Breast epithelium (tissue), 4 donors: ENCODE data around the gene MMRN1. TPM values are rescaled to one million over a fixed set of nuclear protein-coding genes. Genes with fewer than 3 reads are reported as not detected.

Experiments used
- DNase-seq, 2 donors: peaks; one replicate each; pipeline ENCODE4 v3.0.0-alpha.2; 2019; ENCODE audit warnings: low spot score in 2 of 2
- H3K27ac ChIP-seq, 2 donors: fragments of 200-600 bp; sonication (generic) in 1 of 2; one replicate each; pipeline ENCODE4 v1.5.1; 2016 to 2019; ENCODE audit warnings: mild to moderate bottlenecking in 1 of 2
- H3K27me3 ChIP-seq, 2 donors: fragments of 200-600 bp; sonication (generic) in 1 of 2; one replicate each; pipeline versions ENCODE4 v1.5.1 to v1.6.0; 2017 to 2019; ENCODE audit warnings: control low read depth in 1 of 2, mild to moderate bottlenecking in 1 of 2
- H3K36me3 ChIP-seq: fragments of 200-600 bp; one replicate; pipeline ENCODE4 v1.5.1; 2019
- H3K4me1 ChIP-seq, 2 donors: fragments of 200-600 bp; sonication (generic); one replicate each; pipeline ENCODE4 v1.5.1; 2016 to 2019; ENCODE audit warnings: control low read depth in 1 of 2
- H3K4me3 ChIP-seq, 3 donors: fragments of 200-600 bp; sonication (generic); 1 replicate in 2 of 3; 2 replicates in 1 of 3; pipeline ENCODE4 v1.5.1; 2016 to 2019; ENCODE audit warnings: mild to moderate bottlenecking in 3 of 3, moderate library complexity in 2 of 3
- H3K9me3 ChIP-seq, 2 donors: fragments of 200-600 bp; sonication (generic) in 1 of 2; one replicate each; pipeline ENCODE4 v1.5.1; 2016 to 2019; ENCODE audit warnings: control low read depth in 1 of 2
- CTCF ChIP-seq, 3 donors: fragments of 450-650 bp; IDR thresholded peaks; one replicate each; pipeline ENCODE4 v1.5.1; 2016 to 2017; ENCODE audit warnings: antibody characterized with exemption in 3 of 3, mild to moderate bottlenecking in 3 of 3, moderate library complexity in 3 of 3
- POLR2A ChIP-seq: fragments of 450-650 bp; IDR thresholded peaks from one replicate; pipeline ENCODE4 v1.6.1; 2016; ENCODE audit warnings: antibody characterized with exemption, mild to moderate bottlenecking, moderate library complexity
- POLR2AphosphoS5 ChIP-seq, 3 donors: sonication (generic); formaldehyde crosslinking; IDR thresholded peaks; one replicate each; pipeline ENCODE4 v1.6.1; 2017; ENCODE audit warnings: antibody characterized with exemption in 3 of 3
- intact Hi-C: fragments of 100-400 bp; cut with DNase I; formaldehyde crosslinking; loops from one replicate; pipeline ENCODE4 v1.15.1; 2023; ENCODE audit warnings: low total_unique reads
- total RNA-seq, 3 donors: library from RNA; depleted of rRNA; stranded (reverse); fragments of >200 nt; gene quantifications; one replicate each; pipeline ENCODE4 v1.1.0, GENCODE V29; 2016

The MMRN1 gene
- total RNA-seq: 10 to 100 TPM; 11.0 to 83.2 (median 31.9) TPM

DNA sequence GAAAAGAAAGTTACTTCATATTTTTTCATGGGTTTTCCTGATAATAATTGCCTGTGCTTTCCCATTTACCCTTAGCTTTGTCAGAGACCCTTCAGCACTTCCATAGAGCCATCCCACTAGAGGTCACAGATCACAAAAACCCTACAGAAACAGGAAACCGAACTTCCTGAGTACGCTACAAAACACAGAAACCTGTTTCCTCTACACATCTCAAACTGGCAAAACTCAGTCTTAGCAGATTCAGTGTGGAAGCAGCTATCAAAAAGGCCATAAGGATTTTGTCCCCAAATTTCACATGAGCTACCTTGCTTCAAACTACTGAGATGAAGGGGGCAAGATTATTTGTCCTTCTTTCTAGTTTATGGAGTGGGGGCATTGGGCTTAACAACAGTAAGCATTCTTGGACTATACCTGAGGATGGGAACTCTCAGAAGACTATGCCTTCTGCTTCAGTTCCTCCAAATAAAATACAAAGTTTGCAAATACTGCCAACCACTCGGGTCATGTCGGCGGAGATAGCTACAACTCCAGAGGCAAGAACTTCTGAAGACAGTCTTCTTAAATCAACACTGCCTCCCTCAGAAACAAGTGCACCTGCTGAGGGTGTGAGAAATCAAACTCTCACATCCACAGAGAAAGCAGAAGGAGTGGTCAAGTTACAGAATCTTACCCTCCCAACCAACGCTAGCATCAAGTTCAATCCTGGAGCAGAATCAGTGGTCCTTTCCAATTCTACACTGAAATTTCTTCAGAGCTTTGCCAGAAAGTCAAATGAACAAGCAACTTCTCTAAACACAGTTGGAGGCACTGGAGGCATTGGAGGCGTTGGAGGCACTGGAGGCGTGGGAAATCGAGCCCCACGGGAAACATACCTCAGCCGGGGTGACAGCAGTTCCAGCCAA is at the start of gene MMRN1:
TSS of gene MMRN1 (plus strand) at position 206 of the 902 bp plus-strand sequence. CDS start at position 324, 118 bp downstream.
- Histone ChIP-seq H3K36me3 (no peaks in the 10 kb centered on the region), H3K4me1 (no peaks in the 10 kb centered on the region), H3K9me3 (no peaks in the 10 kb centered on the region), H3K27me3 (no peaks in the 10 kb centered on the region), H3K4me3 (peak within 1 kb of the TSS in 2 of 3 donors; percentile 10 to 23), H3K27ac (peak within 1 kb of the TSS in 1 of 2 donors; percentile 11)
- DNase-seq: no peak
- TF ChIP-seq POLR2AphosphoS5 (IDR thresholded peaks at IDR 0.05): no peak
- TF ChIP-seq CTCF (IDR thresholded peaks at IDR 0.05): no peak
- TF ChIP-seq POLR2A: no peak
- intact Hi-C loops: no loop called here

DNA sequence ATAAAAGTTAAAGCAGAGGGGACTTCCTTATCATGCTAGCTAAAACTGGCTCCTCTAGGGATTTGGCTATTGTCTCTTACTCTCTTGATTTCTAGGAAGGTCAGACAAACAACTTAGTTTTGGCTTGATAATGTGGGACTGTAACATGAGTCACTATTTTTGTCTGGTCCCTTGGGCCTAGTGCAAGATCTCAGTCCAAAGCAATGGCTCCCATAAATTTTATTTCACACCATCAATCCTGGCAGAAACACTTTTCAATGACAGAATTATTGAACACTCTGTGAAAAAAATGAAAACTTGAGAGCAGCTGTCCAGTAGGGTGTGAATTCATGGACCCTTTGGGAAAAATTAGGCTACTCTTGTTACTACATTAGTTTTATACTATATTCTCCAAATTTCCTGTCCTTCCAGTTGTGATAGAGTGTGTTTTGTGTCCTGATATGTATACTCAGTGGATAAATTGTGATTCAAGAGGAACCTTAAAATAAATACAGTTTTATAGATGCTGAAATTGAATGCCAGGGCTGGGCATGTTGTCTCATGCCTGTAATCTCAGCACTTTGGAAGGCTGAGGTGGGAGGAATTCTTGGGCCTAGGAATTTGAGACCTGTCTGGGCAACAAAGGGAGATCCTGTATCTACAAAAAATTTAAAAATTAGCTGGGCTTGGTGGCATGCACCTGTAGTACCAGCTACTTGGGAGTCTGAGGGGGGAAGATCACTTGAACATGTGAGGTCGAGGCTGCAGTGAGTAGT is 46.9 kb upstream of the MMRN1 start:
- intact Hi-C loops: no loop called here
- peaks cover 0 to 4% of the 10 kb centered on the region in 2 donors for H3K9me3 ChIP-seq
- no peak overlapping the region for H3K27ac ChIP-seq
- H3K4me3 ChIP-seq: no peak overlapping the region
- no peak for TF ChIP-seq POLR2AphosphoS5 (IDR thresholded peaks at IDR 0.05)
- TF ChIP-seq CTCF (IDR thresholded peaks at IDR 0.05): no peak
- no peak for TF ChIP-seq POLR2A
- DNase-seq: no peak
- no peaks in the 10 kb centered on the region for H3K4me1 ChIP-seq
- no peaks in the 10 kb centered on the region for H3K36me3 ChIP-seq
- H3K27me3 ChIP-seq: no peaks in the 10 kb centered on the region

- TF ChIP-seq POLR2AphosphoS5 (IDR thresholded peaks at IDR 0.05) (no peak), CTCF (IDR thresholded peaks at IDR 0.05) (no peak), POLR2A (no peak)
- intact Hi-C loops: no loop called here
Observed at GRCh38 chr4:89855236-89855635, 39.4 kb upstream of the MMRN1 start.

DNA sequence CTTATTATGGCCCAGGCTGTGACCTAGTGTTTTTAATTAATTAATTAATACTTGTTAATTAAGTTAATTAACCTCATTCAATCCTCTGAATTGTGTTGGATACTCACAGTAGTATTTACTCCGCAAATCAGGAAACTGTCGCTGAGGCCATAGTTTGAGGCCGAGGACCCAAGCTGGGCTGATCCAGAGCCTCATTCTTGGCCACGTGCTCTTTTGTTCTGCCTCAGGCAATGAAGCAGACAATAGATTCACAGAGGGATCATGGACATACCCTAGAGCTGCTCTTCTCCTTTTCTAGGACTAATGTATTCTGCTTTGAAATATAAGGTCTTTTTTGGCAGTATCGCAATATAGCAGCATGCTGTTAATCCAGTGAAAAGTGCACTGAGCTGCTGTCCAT is 33.7 kb upstream of the MMRN1 start:
- TF ChIP-seq POLR2A (no peak), CTCF (IDR thresholded peaks at IDR 0.05) (no peak), POLR2AphosphoS5 (IDR thresholded peaks at IDR 0.05) (no peak)
- Histone ChIP-seq H3K4me3 (no peak overlapping the region), H3K27ac (no peak overlapping the region), H3K9me3 (no peaks in the 10 kb centered on the region), H3K36me3 (no peaks in the 10 kb centered on the region), H3K27me3 (no peaks in the 10 kb centered on the region), H3K4me1 (no peaks in the 10 kb centered on the region)
- intact Hi-C loops: no loop called here
- no peak for DNase-seq

More at GRCh38 chr4:89855236-89855635, 39.4 kb upstream of the MMRN1 start:
- Histone ChIP-seq H3K36me3 (no peaks in the 10 kb centered on the region), H3K4me1 (no peaks in the 10 kb centered on the region), H3K4me3 (no peak overlapping the region), H3K9me3 (no peaks in the 10 kb centered on the region), H3K27ac (no peak overlapping the region), H3K27me3 (no peaks in the 10 kb centered on the region)
- no peak for DNase-seq

DNA sequence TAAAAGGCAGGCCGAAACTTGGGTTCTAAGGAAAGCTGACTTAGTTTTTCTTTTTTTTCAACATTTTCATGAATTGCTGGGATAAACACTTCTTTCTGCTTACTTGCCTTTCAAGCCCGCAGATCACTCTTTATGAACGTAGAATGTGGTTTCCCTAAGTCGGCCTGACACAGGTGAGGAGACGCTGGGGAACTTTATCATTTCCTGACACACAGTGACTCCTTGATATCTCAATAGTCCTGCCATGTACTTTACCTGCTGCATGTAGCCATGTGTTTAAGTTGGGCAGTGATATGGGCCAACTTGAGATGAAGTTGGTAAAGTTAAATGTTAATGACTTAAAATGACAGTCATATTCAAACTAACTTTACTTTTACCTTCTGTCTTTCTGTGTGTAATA is 31.1 kb upstream of the MMRN1 start:
- no peaks in the 10 kb centered on the region for H3K27me3 ChIP-seq
- intact Hi-C loops: no loop called here
- no peak for TF ChIP-seq POLR2A
- no peak for TF ChIP-seq POLR2AphosphoS5 (IDR thresholded peaks at IDR 0.05)
- TF ChIP-seq CTCF (IDR thresholded peaks at IDR 0.05): no peak
- no peaks in the 10 kb centered on the region for H3K4me1 ChIP-seq
- no peak overlapping the region for H3K4me3 ChIP-seq
- H3K9me3 ChIP-seq: no peaks in the 10 kb centered on the region
- no peaks in the 10 kb centered on the region for H3K36me3 ChIP-seq
- DNase-seq: no peak
- H3K27ac ChIP-seq: no peak overlapping the region
